Breast epithelium (tissue), 3 donors: ENCODE measurements around the gene TMCC2.

Experiments
- CTCF ChIP-seq, 3 donors: fragments of 450-650 bp; IDR thresholded peaks; one replicate each; pipeline ENCODE4 v1.5.1; 2016 to 2017; ENCODE audit warnings: antibody characterized with exemption in 3 of 3, mild to moderate bottlenecking in 3 of 3, moderate library complexity in 3 of 3
- POLR2A ChIP-seq: fragments of 450-650 bp; IDR thresholded peaks from one replicate; pipeline ENCODE4 v1.6.1; 2016; ENCODE audit warnings: antibody characterized with exemption, mild to moderate bottlenecking, moderate library complexity
- POLR2AphosphoS5 ChIP-seq, 3 donors: sonication (generic); formaldehyde crosslinking; IDR thresholded peaks; one replicate each; pipeline ENCODE4 v1.6.1; 2017; ENCODE audit warnings: antibody characterized with exemption in 3 of 3

- TF ChIP-seq CTCF (IDR thresholded peaks at IDR 0.05) (no peak), POLR2A (no peak), POLR2AphosphoS5 (IDR thresholded peaks at IDR 0.05) (no peak)
Observed at GRCh38 chr1:205301842-205302588, 74.3 kb downstream of the TMCC2 start.
